ENCODE data around the gene EARS2.

- no peak for TF ChIP-seq USF2 (IDR thresholded peaks at IDR 0.05; ENCODE audit: borderline replicate concordance, low read depth, low read length)
- TF ChIP-seq CTCF (IDR thresholded peaks at IDR 0.05): no peak
- TF ChIP-seq IRF3 (IDR thresholded peaks at IDR 0.05; ENCODE audit: low read depth, low read length): no peak
- TF ChIP-seq RXRA (IDR thresholded peaks at IDR 0.05; ENCODE audit: borderline replicate concordance, low read depth): no peak
- TF ChIP-seq RAD21 (IDR thresholded peaks at IDR 0.05; ENCODE audit: low read length): no peak
- TF ChIP-seq MAX (IDR thresholded peaks at IDR 0.05; ENCODE audit: low read depth): no peak
- no peak for TF ChIP-seq TEAD4 (IDR thresholded peaks at IDR 0.05; ENCODE audit: borderline replicate concordance, insufficient read depth)
- no peak for TF ChIP-seq SMC3 (IDR thresholded peaks at IDR 0.05; ENCODE audit: low read depth, low read length)
- TF ChIP-seq NRF1 (IDR thresholded peaks at IDR 0.05; ENCODE audit: low read depth, low read length): no peak
- no peak for TF ChIP-seq JUND (IDR thresholded peaks at IDR 0.05)
- no peak for TF ChIP-seq MXI1 (IDR thresholded peaks at IDR 0.05; ENCODE audit: low read depth, low read length)
- no peak for TF ChIP-seq EZH2phosphoT487 (IDR thresholded peaks at IDR 0.05; ENCODE audit: borderline replicate concordance, low read depth)
- TF ChIP-seq PBX3 (IDR thresholded peaks at IDR 0.05): no peak
- TF ChIP-seq POLR2AphosphoS5 (IDR thresholded peaks at IDR 0.05; ENCODE audit: low read depth, low read length): no peak
These were observed 76.9 kb downstream of the EARS2 start for GRCh38 chr16:23480257-23480656.

Measured in SK-N-SH (cell line).